ENCODE measurements around the gene ARHGAP45.

The ARHGAP45 gene

GRCh38 chr19:1038978-1039645, 27.9 kb upstream of the ARHGAP45 start:
- Histone ChIP-seq H3K27me3 (no peaks in the 10 kb centered on the region), H3K4me1 (peaks cover 10% of the 10 kb centered on the region), H3K4me3 (ENCODE audit: low read depth, low read length) (peak overlapping the region; percentile 72), H3K9me3 (no peaks in the 10 kb centered on the region), H3K36me3 (no peaks in the 10 kb centered on the region)
- TF ChIP-seq, protein P1, sequence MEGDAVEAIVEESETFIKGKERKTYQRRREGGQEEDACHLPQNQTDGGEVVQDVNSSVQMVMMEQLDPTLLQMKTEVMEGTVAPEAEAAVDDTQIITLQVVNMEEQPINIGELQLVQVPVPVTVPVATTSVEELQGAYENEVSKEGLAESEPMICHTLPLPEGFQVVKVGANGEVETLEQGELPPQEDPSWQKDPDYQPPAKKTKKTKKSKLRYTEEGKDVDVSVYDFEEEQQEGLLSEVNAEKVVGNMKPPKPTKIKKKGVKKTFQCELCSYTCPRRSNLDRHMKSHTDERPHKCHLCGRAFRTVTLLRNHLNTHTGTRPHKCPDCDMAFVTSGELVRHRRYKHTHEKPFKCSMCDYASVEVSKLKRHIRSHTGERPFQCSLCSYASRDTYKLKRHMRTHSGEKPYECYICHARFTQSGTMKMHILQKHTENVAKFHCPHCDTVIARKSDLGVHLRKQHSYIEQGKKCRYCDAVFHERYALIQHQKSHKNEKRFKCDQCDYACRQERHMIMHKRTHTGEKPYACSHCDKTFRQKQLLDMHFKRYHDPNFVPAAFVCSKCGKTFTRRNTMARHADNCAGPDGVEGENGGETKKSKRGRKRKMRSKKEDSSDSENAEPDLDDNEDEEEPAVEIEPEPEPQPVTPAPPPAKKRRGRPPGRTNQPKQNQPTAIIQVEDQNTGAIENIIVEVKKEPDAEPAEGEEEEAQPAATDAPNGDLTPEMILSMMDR (IDR thresholded peaks at IDR 0.05; ENCODE audit: low read depth, low read length) = no peak
- no peak for DNase-seq

DNA sequence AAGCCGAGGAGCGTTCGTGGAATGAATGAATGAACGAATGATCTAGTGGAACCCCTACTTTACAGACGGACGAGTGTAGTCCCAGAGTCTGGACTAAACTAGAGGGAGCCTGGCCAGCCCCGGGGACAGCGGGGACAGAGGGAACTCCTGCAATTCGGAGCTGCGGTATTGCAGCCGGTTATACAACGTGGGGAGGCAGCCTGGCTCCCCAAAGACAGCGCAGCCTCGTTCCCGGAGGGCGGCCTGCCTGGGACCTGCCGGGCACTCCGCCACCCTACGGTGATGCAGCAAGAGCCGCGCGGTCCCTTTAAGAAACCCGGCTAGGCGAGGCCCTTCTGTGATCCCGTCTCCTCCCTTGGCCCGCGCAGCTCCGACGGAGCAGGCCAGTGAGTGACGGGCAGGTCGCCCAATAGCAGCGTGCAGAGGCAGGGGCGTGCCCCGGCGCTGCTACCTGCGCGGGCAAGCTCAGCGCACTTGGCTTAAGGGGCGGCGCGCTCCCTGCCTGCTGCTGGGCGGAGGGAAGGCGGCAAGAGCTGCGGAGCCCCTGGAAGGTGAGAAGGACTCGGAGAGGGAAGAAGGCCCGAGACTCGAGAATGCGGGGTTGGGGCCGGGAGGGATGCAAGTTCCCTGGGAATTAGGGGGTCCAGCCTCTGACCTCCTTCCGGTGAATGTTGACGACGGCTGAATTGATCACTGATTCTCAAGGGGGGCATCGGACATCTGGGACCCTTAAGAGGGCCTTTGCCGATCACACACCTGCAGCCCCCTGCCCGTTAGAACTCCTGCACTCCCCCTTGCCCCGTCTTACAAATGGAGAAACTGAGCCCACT, 27.1 kb upstream of the ARHGAP45 start, which contains the start of gene ABCA7:
Gene ABCA7, plus strand, starts transcription at position 462 of the 830 bp plus-strand sequence. CDS start 1,255 bp downstream, outside the sequence.
- Histone ChIP-seq H3K36me3 (no peaks in the 10 kb centered on the region), H3K4me1 (peaks cover 10% of the 10 kb centered on the region), H3K9me3 (no peaks in the 10 kb centered on the region), H3K4me3 (ENCODE audit: low read depth, low read length) (peak within 1 kb of the TSS; percentile 72), H3K27me3 (no peaks in the 10 kb centered on the region)
- DNase-seq = peak; percentile 98
- TF ChIP-seq, protein P1 (IDR thresholded peaks at IDR 0.05; ENCODE audit: low read depth, low read length) = no peak

DNA sequence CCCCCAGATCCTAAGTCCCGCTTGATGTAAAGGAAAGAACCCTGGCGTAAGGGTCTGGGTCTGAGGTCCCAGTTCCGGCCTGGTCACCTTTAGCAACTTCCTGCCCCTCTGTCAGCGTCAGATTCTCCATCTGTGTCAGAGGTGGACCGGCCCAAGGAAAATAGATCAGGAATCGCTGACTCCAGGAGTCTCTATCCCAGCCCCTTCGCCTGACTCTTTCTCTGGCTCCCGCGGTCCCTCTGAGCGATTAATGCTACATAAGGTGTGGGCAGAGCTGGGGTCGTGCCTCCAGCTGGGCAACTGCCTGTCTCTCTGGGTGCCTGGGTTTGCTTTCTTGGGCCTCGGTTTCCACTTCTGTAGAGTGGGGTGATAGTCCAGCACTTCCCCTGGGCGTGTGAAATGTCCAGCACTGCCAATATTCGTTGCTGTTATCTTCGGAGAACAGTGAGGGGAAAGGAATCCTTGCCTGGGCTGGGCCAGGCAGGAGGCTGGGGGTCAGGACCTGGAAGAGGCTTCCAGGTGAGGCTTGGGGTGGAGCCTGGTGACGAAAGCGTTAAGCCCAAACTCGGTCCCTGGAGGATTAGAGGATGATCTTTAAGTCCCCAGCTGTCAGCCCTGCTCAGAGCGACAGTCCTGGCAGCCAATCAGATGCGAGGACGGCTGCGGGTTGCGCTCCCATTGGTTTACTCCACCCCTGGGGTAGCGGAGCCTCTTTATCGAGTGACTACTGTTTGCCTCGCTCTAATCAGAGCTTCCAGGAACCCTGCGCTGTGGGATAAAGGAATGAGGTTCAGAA, 26.3 kb upstream of the ARHGAP45 start:
- H3K4me1 ChIP-seq = peaks cover 10% of the 10 kb centered on the region
- DNase-seq = peak; percentile 92
- H3K27me3 ChIP-seq = no peaks in the 10 kb centered on the region
- H3K4me3 ChIP-seq (ENCODE audit: low read depth, low read length) = peak overlapping the region; percentile 72
- no peaks in the 10 kb centered on the region for H3K36me3 ChIP-seq
- H3K9me3 ChIP-seq = no peaks in the 10 kb centered on the region
- TF ChIP-seq, protein P1 (IDR thresholded peaks at IDR 0.05; ENCODE audit: low read depth, low read length) = no peak

DNA sequence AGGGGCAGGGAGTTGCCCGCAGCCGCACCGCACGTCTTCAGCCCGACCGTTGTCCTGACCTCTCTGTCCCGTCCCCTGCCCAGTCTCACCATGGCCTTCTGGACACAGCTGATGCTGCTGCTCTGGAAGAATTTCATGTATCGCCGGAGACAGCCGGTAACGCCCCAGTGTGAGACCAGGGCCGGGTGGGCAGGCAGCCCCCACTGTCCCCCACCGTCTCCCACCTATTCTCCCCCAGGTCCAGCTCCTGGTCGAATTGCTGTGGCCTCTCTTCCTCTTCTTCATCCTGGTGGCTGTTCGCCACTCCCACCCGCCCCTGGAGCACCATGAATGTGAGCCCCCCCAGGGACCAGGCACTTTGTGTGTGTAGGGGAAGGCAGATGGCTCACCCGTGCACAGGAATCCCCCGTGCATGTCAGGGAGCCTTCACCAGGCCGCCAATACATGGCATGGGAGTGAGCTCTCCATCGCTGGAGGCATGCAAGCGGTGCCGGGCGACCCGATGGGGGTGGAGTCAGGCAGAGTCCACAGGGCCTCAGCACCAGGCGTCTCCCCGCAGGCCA, 25.6 kb upstream of the ARHGAP45 start:
- Histone ChIP-seq H3K27me3 (no peaks in the 10 kb centered on the region), H3K36me3 (no peaks in the 10 kb centered on the region), H3K9me3 (no peaks in the 10 kb centered on the region), H3K4me3 (ENCODE audit: low read depth, low read length) (peak overlapping the region; percentile 72), H3K4me1 (peaks cover 10% of the 10 kb centered on the region)
- TF ChIP-seq, protein P1 (IDR thresholded peaks at IDR 0.05; ENCODE audit: low read depth, low read length) = no peak
- DNase-seq = no peak

GRCh38 chr19:1041835-1042685, 24.9 kb upstream of the ARHGAP45 start:
- Histone ChIP-seq H3K27me3 (no peaks in the 10 kb centered on the region), H3K4me3 (ENCODE audit: low read depth, low read length) (peak overlapping the region; percentile 51), H3K9me3 (no peaks in the 10 kb centered on the region), H3K36me3 (no peaks in the 10 kb centered on the region), H3K4me1 (peaks cover 10% of the 10 kb centered on the region)
- TF ChIP-seq, protein P1 (IDR thresholded peaks at IDR 0.05; ENCODE audit: low read depth, low read length) = no peak
- peak; percentile 59 for DNase-seq

All from BE2C (cell line).